GM18519 (cell line): Measurements from ENCODE around the gene FOCAD.
"Not testable (repeated sequence)": the region's sequence is repeated elsewhere in the genome, so short reads cannot be mapped to it uniquely, and the experiment has no call there.

ENCODE experiments used
- ATAC-seq: cut with Tn5 transposase; IDR thresholded peaks from one replicate; pipeline ENCODE4 v1.9.1; 2021; ENCODE audit warnings: mild to moderate bottlenecking, moderate library complexity; ENCODE audit not compliant: unreplicated experiment, low FRiP score

Gene FOCAD

GRCh38 chr9:20945856-20946255, 261.8 kb downstream of the FOCAD start:
- ATAC-seq = no peak

GRCh38 chr9:20948703-20949102, 264.6 kb downstream of the FOCAD start:
- ATAC-seq = no peak

- no peak for ATAC-seq
These were observed 266.6 kb downstream of the FOCAD start for GRCh38 chr9:20950707-20951106.

GRCh38 chr9:20962536-20963225, 278.6 kb downstream of the FOCAD start:
- no peak for ATAC-seq

GRCh38 chr9:20972684-20973083, 288.6 kb downstream of the FOCAD start:
- ATAC-seq = no peak

GRCh38 chr9:20973246-20973947, 289.3 kb downstream of the FOCAD start:
- ATAC-seq = not testable (repeated sequence)

GRCh38 chr9:20974191-20974938, 290.3 kb downstream of the FOCAD start:
- not testable (repeated sequence) for ATAC-seq

GRCh38 chr9:20978249-20978648, 294.2 kb downstream of the FOCAD start:
- ATAC-seq = no peak

- ATAC-seq = no peak
These were observed 296.9 kb downstream of the FOCAD start for GRCh38 chr9:20980832-20981455.

- no peak for ATAC-seq
These were observed 297.4 kb downstream of the FOCAD start for GRCh38 chr9:20981486-20981885.

- no peak for ATAC-seq
These were observed 300.4 kb downstream of the FOCAD start for GRCh38 chr9:20984506-20984905.

- ATAC-seq = no peak
These were observed 302.0 kb downstream of the FOCAD start for GRCh38 chr9:20985851-20986600.

GRCh38 chr9:20987521-20987920, 303.5 kb downstream of the FOCAD start:
- ATAC-seq = no peak

GRCh38 chr9:20988061-20988460, 304.0 kb downstream of the FOCAD start:
- ATAC-seq = no peak

GRCh38 chr9:20988671-20989315, 304.7 kb downstream of the FOCAD start:
- no peak for ATAC-seq

- no peak for ATAC-seq
These were observed 305.9 kb downstream of the FOCAD start for GRCh38 chr9:20989923-20990341.

- no peak for ATAC-seq
These were observed 306.8 kb downstream of the FOCAD start for GRCh38 chr9:20990867-20991266.

GRCh38 chr9:20994486-20994885, 310.4 kb downstream of the FOCAD start:
- ATAC-seq = no peak

- no peak for ATAC-seq
These were observed 311.6 kb downstream of the FOCAD start for GRCh38 chr9:20995616-20996015.

- ATAC-seq = no peak
These were observed 312.8 kb downstream of the FOCAD start for GRCh38 chr9:20996809-20997208.
